ENCODE data around the gene MICOS13.

MICOS13 gene

GRCh38 chr19:5665781-5666513 is 14.4 kb downstream of the MICOS13 start:
- DNase-seq, result no peak

GRCh38 chr19:5664515-5664914 is 15.8 kb downstream of the MICOS13 start:
- no peak for DNase-seq

- DNase-seq, result no peak
Measured at GRCh38 chr19:5663904-5664303, 16.4 kb downstream of the MICOS13 start.

GRCh38 chr19:5661483-5661882 is 18.8 kb downstream of the MICOS13 start:
- DNase-seq, result no peak

- no peak for DNase-seq
Measured at GRCh38 chr19:5655412-5655811, 24.9 kb downstream of the MICOS13 start.

- DNase-seq, result no peak
Measured at GRCh38 chr19:5654931-5655330, 25.4 kb downstream of the MICOS13 start.

- no peak for DNase-seq
Measured at GRCh38 chr19:5652261-5652660, 28.1 kb downstream of the MICOS13 start.

GRCh38 chr19:5651361-5651760 is 29.0 kb downstream of the MICOS13 start:
- no peak for DNase-seq

- no peak for DNase-seq
Measured at GRCh38 chr19:5648464-5648863, 31.9 kb downstream of the MICOS13 start.

- DNase-seq, result no peak
Measured at GRCh38 chr19:5646703-5647102, 33.6 kb downstream of the MICOS13 start.

- DNase-seq, result no peak
Measured at GRCh38 chr19:5645409-5645808, 34.9 kb downstream of the MICOS13 start.

- no peak for DNase-seq
Measured at GRCh38 chr19:5644037-5644436, 36.3 kb downstream of the MICOS13 start.

- DNase-seq, result no peak
Measured at GRCh38 chr19:5643060-5643459, 37.3 kb downstream of the MICOS13 start.

GRCh38 chr19:5642204-5642603 is 38.1 kb downstream of the MICOS13 start:
- no peak for DNase-seq

- DNase-seq, result no peak
Measured at GRCh38 chr19:5641171-5641570, 39.1 kb downstream of the MICOS13 start.

- DNase-seq, result no peak
Measured at GRCh38 chr19:5637971-5638370, 42.3 kb downstream of the MICOS13 start.

GRCh38 chr19:5635427-5635826 is 44.9 kb downstream of the MICOS13 start:
- DNase-seq, result no peak

GRCh38 chr19:5632657-5633056 is 47.7 kb downstream of the MICOS13 start:
- no peak for DNase-seq

- no peak for DNase-seq
Measured at GRCh38 chr19:5632241-5632612, 48.1 kb downstream of the MICOS13 start.

GRCh38 chr19:5631567-5632240 is 48.6 kb downstream of the MICOS13 start:
- DNase-seq, result no peak

- no peak for DNase-seq
Measured at GRCh38 chr19:5628919-5629481, 51.3 kb downstream of the MICOS13 start.

- DNase-seq, result no peak
Measured at GRCh38 chr19:5628461-5628860, 51.9 kb downstream of the MICOS13 start.
